GM18951 (cell line): ENCODE data around the gene C16orf96.

ENCODE experiments used
- POLR2A ChIP-seq: IDR thresholded peaks from 4 replicates; pipeline ENCODE4 v1.6.1; 2011; ENCODE audit warnings: mild to moderate bottlenecking; ENCODE audit not compliant: insufficient read length, insufficient read depth; ENCODE audit errors: extremely low read depth
- in situ Hi-C: fragments of 300-500 bp; cut with MboI; formaldehyde crosslinking; loops from one replicate; pipeline ENCODE4 v1.12.0; 2022; ENCODE audit warnings: low sequenced_read_pairs, mixed read lengths, inconsistent platforms; ENCODE audit not compliant: unreplicated experiment

C16orf96 gene

GRCh38 chr16:4614571-4615383 lies 58.6 kb downstream of the C16orf96 start, which contains the start of gene UBALD1:
TSS of gene UBALD1 (minus strand) at chr16:4614888. CDS start at chr16:4614797, 91 bp downstream.
- TF ChIP-seq POLR2A: peak; percentile 78
- in situ Hi-C loops: no loop called here

- no peak for TF ChIP-seq POLR2A
- in situ Hi-C loops: no loop called here
Observed at GRCh38 chr16:4615384-4616046, 59.4 kb downstream of the C16orf96 start.

- in situ Hi-C loops: no loop called here
- TF ChIP-seq POLR2A: peak; percentile 63
Observed at GRCh38 chr16:4616047-4616811, 60.1 kb downstream of the C16orf96 start.

- TF ChIP-seq POLR2A: no peak
- in situ Hi-C loops: no loop called here
Observed at GRCh38 chr16:4617880-4618279, 61.7 kb downstream of the C16orf96 start.

GRCh38 chr16:4618645-4619418 lies 62.7 kb downstream of the C16orf96 start:
- in situ Hi-C loops: no loop called here

GRCh38 chr16:4623593-4623992 lies 67.5 kb downstream of the C16orf96 start:
- in situ Hi-C loops: no loop called here
- TF ChIP-seq POLR2A: no peak

More at GRCh38 chr16:4618645-4619418, 62.7 kb downstream of the C16orf96 start:
- no peak for TF ChIP-seq POLR2A

- in situ Hi-C loops: no loop called here
Observed at GRCh38 chr16:4624015-4624826, 68.1 kb downstream of the C16orf96 start, which contains the start of gene MGRN1. TSS of gene MGRN1 (plus strand) at chr16:4624826. CDS start at chr16:4624961, 135 bp downstream.

GRCh38 chr16:4624827-4625559 lies 68.9 kb downstream of the C16orf96 start:
- TF ChIP-seq POLR2A: peak; percentile 85
- in situ Hi-C loops: no loop called here

More at GRCh38 chr16:4624015-4624826, 68.1 kb downstream of the C16orf96 start, which contains the start of gene MGRN1:
- no peak for TF ChIP-seq POLR2A

- in situ Hi-C loops: no loop called here
- TF ChIP-seq POLR2A: no peak
Observed at GRCh38 chr16:4625560-4626159, 69.5 kb downstream of the C16orf96 start.

- no peak for TF ChIP-seq POLR2A
- in situ Hi-C loops: no loop called here
Observed at GRCh38 chr16:4626396-4626795, 70.3 kb downstream of the C16orf96 start.

GRCh38 chr16:4628283-4628682 lies 72.1 kb downstream of the C16orf96 start:
- in situ Hi-C loops: no loop called here
- TF ChIP-seq POLR2A: no peak
